Common myeloid progenitor, CD34-positive (primary cell): ENCODE measurements around the gene MACROD2.

Source experiments
- CTCF ChIA-PET: fragments of 350-600 bp; sonication (Branson Sonifier 250); formaldehyde crosslinking; loops from one replicate; lab custom pipeline; 2021; ENCODE audit warnings: antibody characterized with exemption; lab: Charles Lee
- POLR2A ChIA-PET: fragments of 350-600 bp; sonication (Branson Sonifier 250); formaldehyde crosslinking; loops from one replicate; lab custom pipeline; 2021; ENCODE audit warnings: antibody characterized with exemption; lab: Charles Lee
- DNase-seq, 3 donors: peaks; one replicate each; pipeline versions ENCODE4 v3.0.0 to v3.0.0-alpha.2; 2013
- H3K27ac ChIP-seq, 2 experiments: 1 replicate in 1 of 2; 2 replicates in 1 of 2; pipeline ENCODE4 v1.7.0; 2013; ENCODE audit warnings: inconsistent platforms in 2 of 2, low read length in 2 of 2, mild to moderate bottlenecking in 2 of 2, low read depth in 1 of 2, moderate library complexity in 1 of 2; ENCODE audit not compliant: severe bottlenecking in 2 of 2, insufficient read depth in 1 of 2, poor library complexity in 1 of 2
- H3K27me3 ChIP-seq, 5 experiments: replicated peaks in 2 of 5; 1 replicate in 3 of 5; 2 replicates in 2 of 5; pipeline versions ENCODE4 v1.6.1 to v1.7.0; 2013; ENCODE audit warnings: low read length in 4 of 5, mild to moderate bottlenecking in 2 of 5, moderate library complexity in 2 of 5, inconsistent platforms in 1 of 5; ENCODE audit not compliant: insufficient read depth in 5 of 5, control insufficient read depth in 4 of 5
- H3K36me3 ChIP-seq, 4 experiments: 1 replicate in 2 of 4; 2 replicates in 2 of 4; pipeline versions ENCODE4 v1.6.1 to v1.7.0; 2013; ENCODE audit warnings: low read length in 3 of 4, control low read depth in 1 of 4, mild to moderate bottlenecking in 1 of 4; ENCODE audit not compliant: control insufficient read depth in 4 of 4, insufficient read depth in 4 of 4
- H3K4me1 ChIP-seq, 4 experiments: 1 replicate in 3 of 4; 2 replicates in 1 of 4; pipeline versions ENCODE4 v1.6.1 to v1.7.1; 2013; ENCODE audit warnings: low read length in 3 of 4, mild to moderate bottlenecking in 3 of 4, control low read depth in 1 of 4, inconsistent platforms in 1 of 4, moderate library complexity in 1 of 4; ENCODE audit not compliant: control insufficient read depth in 4 of 4, insufficient read depth in 4 of 4; ENCODE audit errors: control extremely low read depth in 1 of 4
- H3K4me3 ChIP-seq, 7 experiments: 1 replicate in 4 of 7; 2 replicates in 3 of 7; pipeline versions ENCODE4 v1.5.1 to v1.7.0; 2013; ENCODE audit warnings: mild to moderate bottlenecking in 7 of 7, low read length in 6 of 7, moderate library complexity in 6 of 7, inconsistent platforms in 2 of 7, low read depth in 2 of 7, control low read depth in 1 of 7; ENCODE audit not compliant: insufficient read depth in 4 of 7, control insufficient read depth in 1 of 7; ENCODE audit errors: extremely low read depth in 1 of 7
- H3K9me3 ChIP-seq, 5 experiments: 1 replicate in 4 of 5; 2 replicates in 1 of 5; pipeline versions ENCODE4 v1.6.1 to v1.7.1; 2013; ENCODE audit warnings: low read length in 4 of 5, mild to moderate bottlenecking in 2 of 5, inconsistent platforms in 1 of 5, low read depth in 1 of 5, moderate library complexity in 1 of 5; ENCODE audit not compliant: control insufficient read depth in 4 of 5, insufficient read depth in 2 of 5; ENCODE audit errors: control extremely low read depth in 1 of 5
- WGBS: methylation state at CpG from one replicate; pipeline ENCODE4 v1.1.5; 2013; ENCODE audit not compliant: insufficient coverage; 5-methylcytosine and 5-hydroxymethylcytosine counted together

MACROD2 gene

DNA sequence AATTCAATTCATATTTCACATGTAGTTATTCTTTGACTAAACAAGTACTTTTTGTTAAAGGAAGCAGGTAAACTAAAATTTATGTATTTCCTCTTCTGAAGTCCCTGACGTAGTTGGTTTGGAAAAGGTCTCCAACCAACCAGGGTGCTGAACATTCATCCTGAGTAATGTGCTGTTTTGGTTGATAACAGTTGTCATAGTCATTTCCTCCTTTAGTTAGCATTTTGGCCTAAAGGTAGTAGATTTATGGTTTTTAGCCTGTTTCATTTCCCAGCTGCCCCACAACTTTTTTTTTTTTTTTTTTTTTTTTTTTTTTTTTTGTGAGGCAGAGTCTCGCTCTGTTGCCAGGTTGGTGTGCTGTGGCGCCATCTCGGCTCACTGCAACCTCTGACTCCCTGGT is 724.9 kb downstream of the MACROD2 start:
- Histone ChIP-seq H3K27ac (no peak overlapping the region), H3K9me3 (no peaks in the 10 kb centered on the region), H3K4me3 (no peak overlapping the region), H3K27me3 (no peaks in the 10 kb centered on the region), H3K36me3 (no peaks in the 10 kb centered on the region), H3K4me1 (no peaks in the 10 kb centered on the region)
- ChIA-PET CTCF (no interaction called here), POLR2A (no interaction called here)
- peak in 2 of 3 donors; percentile 1 to 84 for DNase-seq
- no CpG with 5 or more reads among the region's 4 CpGs for WGBS

DNA sequence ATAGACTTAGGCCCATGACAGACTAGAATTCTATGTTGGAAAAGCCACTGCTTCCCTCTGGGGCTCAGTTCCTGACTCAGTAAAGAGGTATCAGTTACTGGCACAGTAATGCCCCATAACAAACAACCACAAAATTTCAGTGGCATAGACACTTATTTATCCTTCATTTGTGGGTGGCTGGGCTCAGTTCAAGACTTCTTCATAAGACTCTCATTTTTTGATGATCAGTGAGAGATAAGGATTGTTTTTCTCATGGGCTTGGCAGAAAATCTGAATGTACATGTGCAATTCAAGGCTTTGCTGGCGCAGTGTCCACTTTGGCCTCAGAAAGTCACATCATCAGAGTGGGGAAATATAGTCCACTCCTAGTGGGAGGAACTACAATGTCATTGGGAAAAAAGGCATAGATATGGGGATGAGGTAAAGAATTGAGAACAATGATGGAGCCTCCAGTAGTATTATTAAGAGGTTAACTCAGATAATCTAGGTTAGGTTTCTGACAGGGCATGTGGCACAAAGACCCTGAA is 726.7 kb downstream of the MACROD2 start:
- ChIA-PET POLR2A (no interaction called here), CTCF (no interaction called here)
- no peak overlapping the region for H3K27ac ChIP-seq
- no peaks in the 10 kb centered on the region for H3K4me1 ChIP-seq
- DNase-seq: no peak
- no peaks in the 10 kb centered on the region for H3K9me3 ChIP-seq
- H3K27me3 ChIP-seq: no peaks in the 10 kb centered on the region
- WGBS: 93% methylated on average over 1 of the region's 1 CpG
- H3K36me3 ChIP-seq: no peaks in the 10 kb centered on the region
- no peak overlapping the region for H3K4me3 ChIP-seq

DNA sequence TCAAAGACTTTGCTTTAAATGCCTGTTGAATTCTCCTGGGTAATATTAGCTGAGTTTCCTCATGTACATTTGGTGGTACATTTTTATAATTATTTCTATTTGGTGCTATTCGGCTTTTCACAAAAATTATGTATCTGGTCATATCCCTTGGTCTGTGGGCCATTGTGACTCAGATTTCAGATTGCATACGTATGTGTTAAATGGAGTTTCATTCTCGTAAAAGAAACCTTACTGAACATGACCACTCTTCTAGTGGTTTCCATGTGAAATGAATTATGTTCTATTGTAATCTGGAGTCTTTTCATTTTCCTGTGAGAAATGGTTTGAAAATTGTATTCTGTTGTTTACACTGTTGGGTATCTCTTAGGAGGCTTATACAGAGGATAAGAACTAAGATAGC is 728.3 kb downstream of the MACROD2 start:
- Histone ChIP-seq H3K9me3 (no peaks in the 10 kb centered on the region), H3K4me1 (no peaks in the 10 kb centered on the region), H3K27me3 (no peaks in the 10 kb centered on the region), H3K27ac (no peak overlapping the region), H3K36me3 (no peaks in the 10 kb centered on the region), H3K4me3 (no peak overlapping the region)
- ChIA-PET CTCF (no interaction called here), POLR2A (no interaction called here)
- no peak for DNase-seq
- no CpG with 5 or more reads among the region's 3 CpGs for WGBS

GRCh38 chr20:14724036-14724435 is 728.7 kb downstream of the MACROD2 start:
- no peaks in the 10 kb centered on the region for H3K9me3 ChIP-seq
- no peaks in the 10 kb centered on the region for H3K27me3 ChIP-seq
- DNase-seq: no peak
- POLR2A ChIA-PET: no interaction called here
- CTCF ChIA-PET: no interaction called here
- H3K4me3 ChIP-seq: no peak overlapping the region
- H3K36me3 ChIP-seq: no peaks in the 10 kb centered on the region
- no peaks in the 10 kb centered on the region for H3K4me1 ChIP-seq
- no CpG with 5 or more reads among the region's 1 CpG for WGBS
- H3K27ac ChIP-seq: no peak overlapping the region

DNA sequence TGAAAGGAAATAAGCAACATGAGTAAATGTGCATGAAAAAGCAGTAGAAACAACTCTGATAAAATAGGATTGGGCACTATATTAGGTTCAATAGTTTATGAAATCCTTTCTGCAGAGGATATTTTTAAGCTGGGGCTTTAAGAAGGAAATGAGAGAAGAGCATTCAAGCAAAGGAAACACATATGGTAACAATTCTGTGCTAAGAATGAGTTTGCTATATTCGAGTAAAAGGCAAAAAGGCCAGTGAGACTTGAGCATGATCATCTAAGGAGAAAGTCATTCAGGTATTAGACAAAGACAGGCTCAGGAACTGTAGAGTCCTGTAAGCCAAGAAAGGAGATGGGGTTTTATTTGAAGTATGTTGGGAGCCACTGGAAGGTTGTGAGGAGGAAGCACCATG is 729.2 kb downstream of the MACROD2 start:
- CTCF ChIA-PET: no interaction called here
- DNase-seq: no peak
- no peak overlapping the region for H3K27ac ChIP-seq
- 0% methylated on average over 1 of the region's 1 CpG for WGBS
- no peaks in the 10 kb centered on the region for H3K27me3 ChIP-seq
- no peaks in the 10 kb centered on the region for H3K9me3 ChIP-seq
- POLR2A ChIA-PET: no interaction called here
- H3K4me3 ChIP-seq: no peak overlapping the region
- H3K36me3 ChIP-seq: no peaks in the 10 kb centered on the region
- H3K4me1 ChIP-seq: no peaks in the 10 kb centered on the region

- no peak overlapping the region for H3K4me3 ChIP-seq
- H3K36me3 ChIP-seq: no peaks in the 10 kb centered on the region
- H3K27me3 ChIP-seq: no peaks in the 10 kb centered on the region
- DNase-seq: no peak
- no peaks in the 10 kb centered on the region for H3K9me3 ChIP-seq
- CTCF ChIA-PET: no interaction called here
- H3K27ac ChIP-seq: no peak overlapping the region
- 94% methylated on average over 2 of the region's 3 CpGs for WGBS
- POLR2A ChIA-PET: no interaction called here
- no peaks in the 10 kb centered on the region for H3K4me1 ChIP-seq
Measured at GRCh38 chr20:14726591-14726990, 731.3 kb downstream of the MACROD2 start.

DNA sequence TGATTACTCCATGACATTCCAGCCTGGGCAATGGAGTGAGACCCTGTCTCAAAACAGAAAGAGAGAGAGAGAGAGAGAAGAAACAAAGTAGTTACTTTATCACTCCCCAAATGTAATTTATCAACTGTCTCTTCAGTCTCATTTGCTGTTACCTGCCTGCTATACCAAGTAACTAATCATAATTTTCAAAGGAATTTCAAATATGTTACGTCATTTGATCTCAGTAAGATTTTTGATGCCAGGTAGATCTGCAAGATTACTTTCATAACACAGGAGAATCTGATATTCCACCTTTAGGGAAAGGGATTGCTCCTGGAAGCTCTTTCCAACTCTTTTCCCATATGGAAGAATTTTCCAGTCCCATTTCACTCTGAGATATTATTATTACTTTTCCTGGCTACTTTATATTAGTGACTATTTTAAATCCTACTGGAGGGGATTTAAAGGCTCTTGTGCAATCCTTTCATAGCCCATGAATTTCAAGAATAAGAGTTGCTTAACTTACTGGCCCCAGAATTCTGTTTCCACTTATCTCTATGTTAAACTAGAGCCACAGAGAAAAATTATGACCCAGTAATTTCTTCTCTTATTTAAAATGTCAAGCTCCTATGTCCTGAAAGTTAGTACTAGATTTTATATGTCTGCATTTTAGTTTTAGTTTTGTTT is 732.3 kb downstream of the MACROD2 start:
- Histone ChIP-seq H3K9me3 (no peaks in the 10 kb centered on the region), H3K27ac (no peak overlapping the region), H3K27me3 (no peaks in the 10 kb centered on the region), H3K36me3 (no peaks in the 10 kb centered on the region), H3K4me3 (no peak overlapping the region), H3K4me1 (no peaks in the 10 kb centered on the region)
- CTCF ChIA-PET: no interaction called here
- no peak for DNase-seq
- POLR2A ChIA-PET: no interaction called here
- WGBS: no CpG with 5 or more reads among the region's 1 CpG
